ENCODE measurements around the gene PGC.

DNA sequence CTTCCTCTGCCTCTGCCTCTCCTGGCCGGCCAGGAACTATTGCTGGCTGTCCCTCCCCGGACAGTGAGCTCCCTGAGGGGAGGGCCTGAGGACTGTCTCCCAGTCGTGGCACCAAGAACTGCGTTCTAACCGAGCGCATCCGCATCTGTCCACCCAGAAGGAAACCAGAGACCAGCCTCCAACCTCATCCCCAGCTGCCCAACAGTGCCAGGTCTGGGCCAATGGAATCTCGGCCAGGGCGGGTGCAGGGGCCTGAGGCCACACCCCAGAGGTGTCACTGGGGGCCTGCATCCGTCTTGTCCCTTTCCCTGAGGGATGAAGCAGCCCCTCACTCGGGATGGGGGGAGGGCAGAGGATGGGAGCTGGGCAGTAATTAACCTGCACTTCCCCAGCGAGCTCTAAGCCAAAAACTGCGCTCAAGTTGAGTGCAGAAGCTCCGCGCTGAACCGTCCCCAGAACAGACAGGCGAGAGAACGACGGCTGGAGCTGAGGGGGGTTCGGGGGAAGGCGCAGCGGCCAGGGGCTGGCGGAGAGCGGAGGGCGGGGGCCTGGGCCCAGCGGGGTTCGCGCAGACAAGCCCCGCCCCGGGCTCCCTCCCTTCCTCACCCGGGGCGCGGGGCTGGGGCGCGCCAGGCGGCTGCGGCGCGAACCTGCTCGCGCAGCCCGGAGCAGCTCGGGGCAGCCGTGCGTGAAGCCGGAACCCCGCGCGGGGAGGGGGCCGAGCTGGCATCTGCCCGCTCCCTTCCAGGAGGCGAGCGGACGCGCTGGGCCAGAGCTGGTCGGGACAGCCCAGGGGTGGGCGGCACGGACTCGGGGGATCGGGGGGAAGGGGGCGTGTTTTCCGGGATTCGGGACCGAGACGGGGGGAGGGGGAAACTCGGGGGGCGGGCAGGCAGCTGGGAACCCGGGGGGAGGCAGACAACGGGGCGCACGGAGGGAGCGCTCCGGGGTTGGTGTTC is 13.2 kb downstream of the PGC start:
- TF ChIP-seq POLR2A (IDR thresholded peaks at IDR 0.05) (no peak), CTCF (IDR thresholded peaks at IDR 0.05) (no peak)
